ACHN (cell line): ENCODE results near the gene CDK2.

ENCODE experiments used
- DNase-seq: peaks from one replicate; pipeline ENCODE4 v3.0.0-alpha.2; 2015
- in situ Hi-C: cut with HindIII; loops from 2 replicates; pipeline ENCODE4 v1.10.0; 2017; ENCODE audit warnings: low sequenced_read_pairs, low pct_ligation_motif_present, low pct_unique_long_range_greater_than_20kb

Gene CDK2

GRCh38 chr12:55934773-55935172 is 31.9 kb upstream of the CDK2 start:
- no peak for DNase-seq

GRCh38 chr12:55935738-55936151 is 30.9 kb upstream of the CDK2 start:
- DNase-seq = no peak
- in situ Hi-C loops = no loop called here

More at GRCh38 chr12:55934773-55935172, 31.9 kb upstream of the CDK2 start:
- in situ Hi-C loops = no loop called here

GRCh38 chr12:55937981-55938380 is 28.6 kb upstream of the CDK2 start:
- in situ Hi-C loops = no loop called here
- DNase-seq = no peak

- DNase-seq = no peak
- in situ Hi-C loops = no loop called here
Measured at GRCh38 chr12:55938826-55939501, 27.7 kb upstream of the CDK2 start.

GRCh38 chr12:55940065-55940732 is 26.4 kb upstream of the CDK2 start:
- DNase-seq = peak; percentile 89
- in situ Hi-C loops = no loop called here

- DNase-seq = no peak
- in situ Hi-C loops = no loop called here
Measured at GRCh38 chr12:55942055-55942454, 24.6 kb upstream of the CDK2 start.

- no peak for DNase-seq
- in situ Hi-C loops = no loop called here
Measured at GRCh38 chr12:55942577-55943136, 24.0 kb upstream of the CDK2 start.

GRCh38 chr12:55946553-55946952 is 20.1 kb upstream of the CDK2 start:
- in situ Hi-C loops = no loop called here
- DNase-seq = no peak

GRCh38 chr12:55955344-55955743 is 11.3 kb upstream of the CDK2 start:
- DNase-seq = no peak
- in situ Hi-C loops = no loop called here

- in situ Hi-C loops = no loop called here
- DNase-seq = peak; percentile 90
Measured at GRCh38 chr12:55955800-55956508, 10.7 kb upstream of the CDK2 start.

GRCh38 chr12:55957106-55957859 is 9.3 kb upstream of the CDK2 start:
- DNase-seq = no peak
- in situ Hi-C loops = no loop called here

GRCh38 chr12:55963760-55964159 is 2.9 kb upstream of the CDK2 start:
- in situ Hi-C loops = no loop called here
- DNase-seq = no peak

GRCh38 chr12:55965240-55965639 is 1.4 kb upstream of the CDK2 start:
- no peak for DNase-seq
- in situ Hi-C loops = no loop called here

- peak; percentile 20 for DNase-seq
- in situ Hi-C loops = no loop called here
Measured at GRCh38 chr12:55965941-55966407, 656 bp upstream of the CDK2 start, which contains the start of gene PMEL. TSS of gene PMEL (minus strand) at chr12:55966042. CDS start at chr12:55966011, 31 bp downstream.

- in situ Hi-C loops = no loop called here
Measured at GRCh38 chr12:55969356-55969755, 2.7 kb downstream of the CDK2 start.

GRCh38 chr12:55970775-55971174 is 4.1 kb downstream of the CDK2 start:
- DNase-seq = no peak
- in situ Hi-C loops = no loop called here

More at GRCh38 chr12:55969356-55969755, 2.7 kb downstream of the CDK2 start:
- DNase-seq = no peak

- peak; percentile 52 for DNase-seq
- in situ Hi-C loops = no loop called here
Measured at GRCh38 chr12:55972042-55972441, 5.4 kb downstream of the CDK2 start.

- in situ Hi-C loops = no loop called here
- no peak for DNase-seq
Measured at GRCh38 chr12:55972456-55972855, 5.8 kb downstream of the CDK2 start.
